PC-9 (cell line): Measurements from ENCODE around the gene PIGO. TPM values are rescaled to one million over a fixed set of nuclear protein-coding genes. Genes with fewer than 3 reads are reported as not detected.

Experiments
- BruUV-seq: library from RNA; stranded (reverse); fragments of 400-500 nt; replicated peaks from 2 replicates; lab custom pipeline; 2021; lab: Mats Ljungman, UMichigan
- CTCF ChIA-PET: fragments of 300-600 bp; sonication (Branson Sonifier 250); formaldehyde crosslinking; loops from one replicate; lab custom pipeline; 2022; ENCODE audit warnings: antibody characterized with exemption; lab: Charles Lee
- POLR2A ChIA-PET: fragments of 300-600 bp; sonication (Branson Sonifier 250); formaldehyde crosslinking; loops from one replicate; lab custom pipeline; 2022; ENCODE audit warnings: antibody characterized with exemption; ENCODE audit not compliant: unreplicated experiment; lab: Charles Lee
- DNase-seq, 2 experiments: peaks; one replicate each; pipeline versions ENCODE4 v3.0.0 to v3.0.0-alpha.2; 2015 to 2022; ENCODE audit warnings: mixed read lengths in 1 of 2
- H2AFZ ChIP-seq: fragments of 200-600 bp; sonication (generic); 2 replicates; pipeline ENCODE4 v1.8.1; 2017; ENCODE audit warnings: antibody characterized with exemption
- H3F3A ChIP-seq: fragments of 200-600 bp; sonication (generic); 2 replicates; pipeline ENCODE4 v1.8.1; 2017; ENCODE audit warnings: antibody characterized with exemption, mild to moderate bottlenecking, low read depth; ENCODE audit not compliant: insufficient read depth
- H3K27ac ChIP-seq: fragments of 200-600 bp; sonication (generic); 2 replicates; pipeline ENCODE4 v1.6.1; 2016; ENCODE audit warnings: mixed run types
- H3K27me3 ChIP-seq: fragments of 200-600 bp; sonication (generic); 2 replicates; pipeline ENCODE4 v1.6.1; 2016; ENCODE audit warnings: low read depth, mixed run types; ENCODE audit not compliant: insufficient read depth
- H3K36me3 ChIP-seq: fragments of 200-600 bp; sonication (generic); 2 replicates; pipeline ENCODE4 v1.6.1; 2016; ENCODE audit warnings: low read depth, mixed run types
- H3K4me1 ChIP-seq: fragments of 200-600 bp; sonication (generic); replicated peaks from 2 replicates; pipeline ENCODE4 v1.6.1; 2016; ENCODE audit warnings: mixed run types; ENCODE audit not compliant: insufficient read depth
- H3K4me2 ChIP-seq: fragments of 200-600 bp; sonication (generic); 2 replicates; pipeline ENCODE4 v1.6.1; 2017; ENCODE audit warnings: mixed run types
- H3K4me3 ChIP-seq: fragments of 200-600 bp; sonication (generic); 2 replicates; pipeline ENCODE4 v1.6.1; 2016; ENCODE audit warnings: mixed run types
- H3K79me2 ChIP-seq: fragments of 200-600 bp; sonication (generic); 2 replicates; pipeline ENCODE4 v1.6.1; 2017; ENCODE audit warnings: low read depth, mixed run types
- H3K9me2 ChIP-seq: fragments of 200-600 bp; sonication (generic); 2 replicates; pipeline ENCODE4 v1.8.1; 2017; ENCODE audit warnings: mild to moderate bottlenecking; ENCODE audit not compliant: insufficient read depth
- H3K9me3 ChIP-seq: fragments of 200-600 bp; sonication (generic); 2 replicates; pipeline ENCODE4 v1.8.1; 2016; ENCODE audit warnings: low read depth; ENCODE audit not compliant: insufficient read depth
- H4K20me1 ChIP-seq: fragments of 200-600 bp; sonication (generic); 2 replicates; pipeline ENCODE4 v1.8.1; 2017; ENCODE audit not compliant: insufficient read depth
- CTCF ChIP-seq: fragments of 200-600 bp; sonication (generic); conservative IDR thresholded peaks from 2 replicates; pipeline ENCODE4 v1.6.1; 2017; ENCODE audit warnings: mixed run types, antibody characterized with exemption, mild to moderate bottlenecking, moderate library complexity
- EZH2 ChIP-seq: fragments of 200-600 bp; sonication (generic); IDR thresholded peaks from 2 replicates; pipeline ENCODE4 v1.8.0; 2017; ENCODE audit warnings: antibody characterized with exemption, low read depth
- intact Hi-C: fragments of 100-400 bp; cut with micrococcal nuclease; formaldehyde crosslinking; loops from one replicate; pipeline ENCODE4 v1.10.0; 2022; ENCODE audit not compliant: unreplicated experiment
- total RNA-seq: library from RNA; stranded (reverse); gene quantifications from 2 replicates; pipeline ENCODE4 v1.2.3, GENCODE V29; 2021

The PIGO gene
- total RNA-seq, 1 experiment from 2014 or later = 20.3 TPM

- intact Hi-C loops = loop anchor here (5.0 kb wide), 1 partner anchor 84 kb away; the partner anchor contains the start of gene DNAJB5
- Histone ChIP-seq H3K4me1 (peaks cover 17% of the 10 kb centered on the region), H3K4me3 (peak overlapping the region; percentile 91), H3K4me2 (peak overlapping the region; percentile 99), H3K36me3 (peaks cover 15% of the 10 kb centered on the region), H3F3A (peaks cover 22% of the 10 kb centered on the region), H3K79me2 (peaks cover 55% of the 10 kb centered on the region), H3K27me3 (no peaks in the 10 kb centered on the region), H4K20me1 (peaks cover 54% of the 10 kb centered on the region), H3K27ac (peak overlapping the region; percentile 97), H3K9me3 (no peaks in the 10 kb centered on the region), H2AFZ (no peak overlapping the region), H3K9me2 (no peaks in the 10 kb centered on the region)
- no TSS peak for BruUV-seq
- CTCF ChIA-PET = interaction anchor here (0.6 kb wide), 1 partner anchor 406 kb away, joined by 6 read pairs; no protein-coding TSS in a partner anchor
- POLR2A ChIA-PET = interaction anchor here (0.5 to 0.7 kb wide), 4 partner anchors 43 to 367 kb away, joined by 3 to 18 read pairs (median 5); no protein-coding TSS in a partner anchor
- no peak for DNase-seq
- no peak for TF ChIP-seq EZH2
- TF ChIP-seq CTCF = no peak
Observed at GRCh38 chr9:35070823-35071813, 25.3 kb downstream of the PIGO start.

- H3K4me2 ChIP-seq = peak overlapping the region; percentile 99
- BruUV-seq = no TSS peak
- H3K27me3 ChIP-seq = no peaks in the 10 kb centered on the region
- no peaks in the 10 kb centered on the region for H3K9me3 ChIP-seq
- peaks cover 30% of the 10 kb centered on the region for H3K36me3 ChIP-seq
- ChIA-PET CTCF (no interaction called here), POLR2A (interaction anchor here (0.6 kb wide), 1 partner anchor 27 kb away, joined by 8 read pairs; the partner anchor contains the start of gene PIGO)
- H3F3A ChIP-seq = peaks cover 22% of the 10 kb centered on the region
- no peak overlapping the region for H3K4me3 ChIP-seq
- H3K79me2 ChIP-seq = peaks cover 60% of the 10 kb centered on the region
- intact Hi-C loops = no loop called here
- no peaks in the 10 kb centered on the region for H3K9me2 ChIP-seq
- no peak for DNase-seq
- peaks cover 17% of the 10 kb centered on the region for H3K4me1 ChIP-seq
- no peak overlapping the region for H3K27ac ChIP-seq
- no peak overlapping the region for H2AFZ ChIP-seq
- peaks cover 63% of the 10 kb centered on the region for H4K20me1 ChIP-seq
- TF ChIP-seq CTCF (no peak), EZH2 (no peak)
Observed at GRCh38 chr9:35069020-35069419, 27.4 kb downstream of the PIGO start.

GRCh38 chr9:35067056-35067455, 29.3 kb downstream of the PIGO start:
- H4K20me1 ChIP-seq = peaks cover 63% of the 10 kb centered on the region
- H3K9me3 ChIP-seq = no peaks in the 10 kb centered on the region
- peaks cover 44% of the 10 kb centered on the region for H3K36me3 ChIP-seq
- H2AFZ ChIP-seq = no peak overlapping the region
- peaks cover 17% of the 10 kb centered on the region for H3K4me1 ChIP-seq
- no peaks in the 10 kb centered on the region for H3K27me3 ChIP-seq
- H3K4me3 ChIP-seq = no peak overlapping the region
- no peaks in the 10 kb centered on the region for H3K9me2 ChIP-seq
- BruUV-seq = no TSS peak
- intact Hi-C loops = no loop called here
- H3K27ac ChIP-seq = no peak overlapping the region
- ChIA-PET POLR2A (no interaction called here), CTCF (interaction anchor here (0.6 kb wide), 1 partner anchor 402 kb away, joined by 3 read pairs; no protein-coding TSS in a partner anchor)
- TF ChIP-seq CTCF = no peak
- no peak for TF ChIP-seq EZH2
- H3F3A ChIP-seq = peaks cover 12% of the 10 kb centered on the region
- no peak for DNase-seq
- H3K79me2 ChIP-seq = peaks cover 60% of the 10 kb centered on the region
- no peak overlapping the region for H3K4me2 ChIP-seq
